Adipocyte (in vitro differentiated cells): Measurements from ENCODE around the gene ANKRD17.

Experiments
- DNase-seq: peaks from one replicate; pipeline ENCODE4 v3.0.0-alpha.2; 2015; ENCODE audit warnings: low read depth
- H3K27me3 ChIP-seq: replicated peaks from 2 replicates; pipeline ENCODE4 v1.7.0; 2013; ENCODE audit warnings: mild to moderate bottlenecking, low read length, moderate library complexity; ENCODE audit not compliant: control insufficient read depth, insufficient read depth
- H3K36me3 ChIP-seq: 2 replicates; pipeline ENCODE4 v1.7.0; 2013; ENCODE audit warnings: low read length, mild to moderate bottlenecking, moderate library complexity; ENCODE audit not compliant: control insufficient read depth, insufficient read depth, severe bottlenecking
- H3K4me1 ChIP-seq: 2 replicates; pipeline ENCODE4 v1.7.0; 2013; ENCODE audit warnings: mild to moderate bottlenecking, low read length, moderate library complexity; ENCODE audit not compliant: control insufficient read depth, insufficient read depth
- H3K4me3 ChIP-seq: 2 replicates; pipeline ENCODE4 v1.7.0; 2013; ENCODE audit warnings: mild to moderate bottlenecking, low read length, moderate library complexity
- H3K9ac ChIP-seq: 2 replicates; pipeline ENCODE4 v1.7.0; 2013; ENCODE audit warnings: mild to moderate bottlenecking, low read length, moderate library complexity
- H3K9me3 ChIP-seq: 2 replicates; pipeline ENCODE4 v1.7.0; 2013; ENCODE audit warnings: mild to moderate bottlenecking, low read length, moderate library complexity; ENCODE audit not compliant: control insufficient read depth

ANKRD17 gene

GRCh38 chr4:73103799-73104503 is 154.6 kb downstream of the ANKRD17 start:
- Histone ChIP-seq H3K27me3 (no peaks in the 10 kb centered on the region), H3K36me3 (peaks cover 85% of the 10 kb centered on the region), H3K9ac (no peak overlapping the region), H3K9me3 (no peaks in the 10 kb centered on the region), H3K4me3 (no peak overlapping the region), H3K4me1 (peaks cover 5% of the 10 kb centered on the region)
- DNase-seq, result no peak

- H3K36me3 ChIP-seq, result peaks cover 84% of the 10 kb centered on the region
- no peak overlapping the region for H3K4me3 ChIP-seq
- no peak overlapping the region for H3K9ac ChIP-seq
- H3K4me1 ChIP-seq, result peaks cover 2% of the 10 kb centered on the region
- DNase-seq, result no peak
- H3K27me3 ChIP-seq, result no peaks in the 10 kb centered on the region
- no peaks in the 10 kb centered on the region for H3K9me3 ChIP-seq
Measured at GRCh38 chr4:73099143-73099542, 159.5 kb downstream of the ANKRD17 start.

DNA sequence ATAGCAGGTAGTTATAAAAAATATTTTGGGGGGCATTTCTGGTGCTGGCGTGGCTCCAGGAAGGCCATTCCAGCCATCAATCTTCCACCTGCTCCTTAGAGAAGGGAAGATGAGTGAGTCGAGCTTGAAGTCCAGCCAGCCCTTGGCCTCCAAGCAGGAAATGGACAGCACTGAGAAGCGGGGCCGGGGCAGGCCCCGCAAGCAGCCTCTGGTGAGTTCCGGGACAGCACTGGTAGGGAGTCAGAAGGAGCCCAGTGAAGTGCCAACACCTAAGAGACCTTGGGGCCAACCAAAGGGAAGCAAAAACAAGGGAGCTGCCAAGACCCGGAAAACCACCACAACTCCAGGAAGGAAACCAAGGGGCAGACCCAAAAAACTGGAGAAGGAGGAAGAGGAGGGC is 159.9 kb downstream of the ANKRD17 start:
- no peaks in the 10 kb centered on the region for H3K27me3 ChIP-seq
- H3K4me3 ChIP-seq, result no peak overlapping the region
- no peak for DNase-seq
- no peaks in the 10 kb centered on the region for H3K9me3 ChIP-seq
- no peaks in the 10 kb centered on the region for H3K4me1 ChIP-seq
- H3K9ac ChIP-seq, result no peak overlapping the region
- peaks cover 84% of the 10 kb centered on the region for H3K36me3 ChIP-seq

DNA sequence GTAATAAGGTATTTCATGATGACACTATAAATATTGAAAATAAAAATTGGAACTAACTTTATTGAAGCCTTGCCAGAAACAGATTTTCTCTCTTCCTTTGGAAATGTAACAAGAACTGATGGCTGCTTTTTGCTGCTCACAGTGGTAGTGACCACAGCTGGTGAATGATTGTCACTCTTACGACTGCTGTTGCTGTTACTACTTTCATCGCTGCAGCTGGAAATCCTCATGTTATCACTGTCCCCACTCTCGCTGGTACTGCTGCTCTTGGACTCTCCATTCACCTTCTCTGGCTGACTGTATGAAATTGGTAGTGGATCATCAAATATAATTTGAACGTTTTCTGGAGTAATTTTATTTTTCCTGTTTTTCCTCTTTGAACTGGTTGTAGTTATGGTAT is 160.6 kb downstream of the ANKRD17 start:
- Histone ChIP-seq H3K27me3 (no peaks in the 10 kb centered on the region), H3K4me3 (no peak overlapping the region), H3K4me1 (no peaks in the 10 kb centered on the region), H3K9me3 (no peaks in the 10 kb centered on the region), H3K36me3 (peaks cover 87% of the 10 kb centered on the region), H3K9ac (no peak overlapping the region)
- DNase-seq, result no peak

GRCh38 chr4:73092868-73093267 is 165.7 kb downstream of the ANKRD17 start:
- no peaks in the 10 kb centered on the region for H3K27me3 ChIP-seq
- peaks cover 74% of the 10 kb centered on the region for H3K36me3 ChIP-seq
- no peak overlapping the region for H3K4me3 ChIP-seq
- H3K4me1 ChIP-seq, result no peaks in the 10 kb centered on the region
- H3K9me3 ChIP-seq, result no peaks in the 10 kb centered on the region
- DNase-seq, result no peak
- H3K9ac ChIP-seq, result no peak overlapping the region

- no peak overlapping the region for H3K9ac ChIP-seq
- no peaks in the 10 kb centered on the region for H3K27me3 ChIP-seq
- peaks cover 68% of the 10 kb centered on the region for H3K36me3 ChIP-seq
- H3K4me1 ChIP-seq, result peaks cover 6% of the 10 kb centered on the region
- no peaks in the 10 kb centered on the region for H3K9me3 ChIP-seq
- H3K4me3 ChIP-seq, result no peak overlapping the region
- DNase-seq, result no peak
Measured at GRCh38 chr4:73090738-73091137, 167.9 kb downstream of the ANKRD17 start.

GRCh38 chr4:73087871-73088270 is 170.7 kb downstream of the ANKRD17 start:
- Histone ChIP-seq H3K36me3 (peaks cover 72% of the 10 kb centered on the region), H3K4me3 (no peak overlapping the region), H3K4me1 (peaks cover 7% of the 10 kb centered on the region), H3K9me3 (no peaks in the 10 kb centered on the region), H3K9ac (no peak overlapping the region), H3K27me3 (no peaks in the 10 kb centered on the region)
- no peak for DNase-seq

- peak overlapping the region; percentile 17 for H3K4me3 ChIP-seq
- H3K9me3 ChIP-seq, result no peaks in the 10 kb centered on the region
- H3K27me3 ChIP-seq, result no peaks in the 10 kb centered on the region
- DNase-seq, result no peak
- no peak overlapping the region for H3K9ac ChIP-seq
- peaks cover 67% of the 10 kb centered on the region for H3K36me3 ChIP-seq
- peaks cover 7% of the 10 kb centered on the region for H3K4me1 ChIP-seq
Measured at GRCh38 chr4:73086095-73086868, 172.3 kb downstream of the ANKRD17 start.

DNA sequence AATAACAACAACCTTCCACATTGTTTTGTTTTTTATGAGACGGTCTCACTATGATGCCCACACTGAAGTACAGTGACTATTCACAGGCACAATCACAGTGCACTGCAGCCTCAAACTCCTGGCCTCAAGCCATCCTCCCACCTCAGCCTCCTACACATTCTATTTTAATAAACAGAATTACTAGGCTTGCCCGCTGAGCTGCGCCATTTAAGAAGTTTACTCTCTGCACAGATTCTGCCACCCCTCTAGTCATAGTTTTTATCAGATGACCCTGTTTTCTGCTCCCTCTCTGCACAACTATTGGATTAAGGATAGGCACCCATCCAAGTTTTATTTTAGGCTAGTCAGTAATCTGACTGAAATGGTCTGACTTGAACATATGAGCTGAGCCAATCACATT is 177.8 kb downstream of the ANKRD17 start:
- no peak for DNase-seq
- no peaks in the 10 kb centered on the region for H3K9me3 ChIP-seq
- no peaks in the 10 kb centered on the region for H3K27me3 ChIP-seq
- peaks cover 76% of the 10 kb centered on the region for H3K36me3 ChIP-seq
- H3K4me3 ChIP-seq, result no peak overlapping the region
- H3K4me1 ChIP-seq, result peaks cover 7% of the 10 kb centered on the region
- H3K9ac ChIP-seq, result no peak overlapping the region

DNA sequence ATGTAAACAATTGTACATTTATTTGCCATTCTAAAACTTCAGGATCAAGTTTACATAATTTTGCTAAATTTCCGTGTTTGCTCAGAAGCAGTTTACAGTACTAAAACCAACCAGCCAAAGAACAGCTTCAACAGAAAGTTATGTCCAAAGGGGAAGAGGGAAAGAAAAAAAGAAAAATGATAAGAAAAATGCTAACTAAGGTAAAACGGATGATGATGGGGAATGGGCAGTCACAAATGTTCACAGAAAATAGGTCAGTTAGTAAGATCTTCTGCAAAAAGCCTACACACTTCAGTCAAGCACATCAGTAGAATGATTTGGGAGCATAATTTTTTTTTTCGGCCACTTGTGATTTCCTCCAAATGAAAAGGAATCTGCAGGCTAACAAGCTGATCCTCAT is 182.8 kb downstream of the ANKRD17 start:
- peaks cover 6% of the 10 kb centered on the region for H3K4me1 ChIP-seq
- H3K9me3 ChIP-seq, result no peaks in the 10 kb centered on the region
- H3K9ac ChIP-seq, result no peak overlapping the region
- peaks cover 84% of the 10 kb centered on the region for H3K36me3 ChIP-seq
- H3K4me3 ChIP-seq, result no peak overlapping the region
- no peak for DNase-seq
- H3K27me3 ChIP-seq, result no peaks in the 10 kb centered on the region

- no peak for DNase-seq
- Histone ChIP-seq H3K9ac (peak overlapping the region; percentile 98), H3K36me3 (peaks cover 35% of the 10 kb centered on the region), H3K27me3 (no peaks in the 10 kb centered on the region), H3K4me3 (peak overlapping the region; percentile 96), H3K9me3 (no peaks in the 10 kb centered on the region), H3K4me1 (peaks cover 11% of the 10 kb centered on the region)
Measured at GRCh38 chr4:73070074-73070390, 188.6 kb downstream of the ANKRD17 start.
